Liver (tissue), 9 donors: ENCODE results near the gene CYP4F22. TPM values are rescaled to one million over a fixed set of nuclear protein-coding genes. Genes with fewer than 3 reads are reported as not detected.

Experiments
- DNase-seq: peaks from one replicate; pipeline ENCODE4 v3.0.0-alpha.2; 2017; ENCODE audit warnings: low spot score
- H3K27ac ChIP-seq, 2 donors: one replicate each; pipeline ENCODE4 v1.7.0; 2013; ENCODE audit warnings: inconsistent platforms in 2 of 2, low read length in 2 of 2, control low read depth in 1 of 2, low read depth in 1 of 2, mild to moderate bottlenecking in 1 of 2
- H3K27me3 ChIP-seq, 4 donors: one replicate each; pipeline versions ENCODE4 v1.6.1 to v1.7.0; 2013; ENCODE audit warnings: low read length in 3 of 4, inconsistent platforms in 1 of 4, mild to moderate bottlenecking in 1 of 4, moderate library complexity in 1 of 4; ENCODE audit not compliant: control insufficient read depth in 4 of 4, insufficient read depth in 4 of 4
- H3K36me3 ChIP-seq, 4 donors: one replicate each; pipeline versions ENCODE4 v1.6.1 to v1.7.0; 2013; ENCODE audit warnings: low read length in 3 of 4, mild to moderate bottlenecking in 3 of 4, low read depth in 1 of 4, moderate library complexity in 1 of 4; ENCODE audit not compliant: control insufficient read depth in 4 of 4, insufficient read depth in 3 of 4
- H3K4me1 ChIP-seq, 4 donors: one replicate each; pipeline versions ENCODE4 v1.6.1 to v1.7.0; 2013; ENCODE audit warnings: low read length in 3 of 4, mild to moderate bottlenecking in 3 of 4, moderate library complexity in 1 of 4; ENCODE audit not compliant: control insufficient read depth in 4 of 4, insufficient read depth in 4 of 4
- H3K4me3 ChIP-seq, 3 donors: one replicate each; pipeline versions ENCODE4 v1.6.1 to v1.7.0; 2013; ENCODE audit warnings: low read length in 3 of 3, control low read depth in 1 of 3, low read depth in 1 of 3, mild to moderate bottlenecking in 1 of 3
- H3K9ac ChIP-seq, 2 donors: one replicate each; pipeline ENCODE4 v1.7.0; 2013; ENCODE audit warnings: low read length in 2 of 2, mild to moderate bottlenecking in 2 of 2, moderate library complexity in 2 of 2, control low read depth in 1 of 2, low read depth in 1 of 2
- H3K9me3 ChIP-seq, 4 donors: one replicate each; pipeline versions ENCODE4 v1.6.1 to v1.7.0; 2013; ENCODE audit warnings: low read length in 3 of 4; ENCODE audit not compliant: control insufficient read depth in 4 of 4
- ATF3 ChIP-seq: IDR thresholded peaks from 2 replicates; pipeline ENCODE4 v1.6.1; 2016; ENCODE audit warnings: antibody characterized with exemption
- CTCF ChIP-seq: fragments of 150-350 bp; IDR thresholded peaks from 2 replicates; pipeline ENCODE4 v1.5.1; 2017; ENCODE audit warnings: improper control_type of control experiment, low read depth, low read length; ENCODE audit not compliant: missing input control
- EGR1 ChIP-seq, 2 donors: IDR thresholded peaks; 2 replicates each; pipeline ENCODE4 v1.6.1; 2016 to 2018; ENCODE audit warnings: antibody characterized with exemption in 2 of 2, low read depth in 2 of 2
- FOXA1 ChIP-seq: IDR thresholded peaks from 2 replicates; pipeline ENCODE4 v1.6.1; 2016; ENCODE audit warnings: antibody characterized with exemption
- FOXA2 ChIP-seq: IDR thresholded peaks from 2 replicates; pipeline ENCODE4 v1.6.1; 2016; ENCODE audit warnings: antibody characterized with exemption
- GABPA ChIP-seq, 2 donors: IDR thresholded peaks in 1 of 2; conservative IDR thresholded peaks in 1 of 2; 2 replicates each; pipeline ENCODE4 v1.6.1; 2016; ENCODE audit warnings: antibody characterized with exemption in 2 of 2, mild to moderate bottlenecking in 1 of 2, moderate library complexity in 1 of 2
- HNF4A ChIP-seq, 2 donors: conservative IDR thresholded peaks; 2 replicates each; pipeline ENCODE4 v1.6.1; 2016; ENCODE audit warnings: antibody characterized with exemption in 2 of 2, mild to moderate bottlenecking in 2 of 2
- HNF4G ChIP-seq: IDR thresholded peaks from 2 replicates; pipeline ENCODE4 v1.6.1; 2016; ENCODE audit warnings: antibody characterized with exemption
- JUND ChIP-seq, 2 donors: IDR thresholded peaks; 2 replicates each; pipeline ENCODE4 v1.6.1; 2016; ENCODE audit warnings: antibody characterized with exemption in 2 of 2
- MAX ChIP-seq: IDR thresholded peaks from 2 replicates; pipeline ENCODE4 v1.6.1; 2016; ENCODE audit warnings: antibody characterized with exemption
- NR2F2 ChIP-seq: IDR thresholded peaks from 2 replicates; pipeline ENCODE4 v1.6.1; 2016; ENCODE audit warnings: antibody characterized with exemption
- RAD21 ChIP-seq, 2 donors: IDR thresholded peaks; 2 replicates each; pipeline ENCODE4 v1.6.1; 2016; ENCODE audit warnings: antibody characterized with exemption in 2 of 2, mild to moderate bottlenecking in 2 of 2
- REST ChIP-seq: IDR thresholded peaks from 2 replicates; pipeline ENCODE4 v1.6.1; 2016; ENCODE audit warnings: antibody characterized with exemption, mild to moderate bottlenecking
- RXRA ChIP-seq, 2 donors: IDR thresholded peaks; 2 replicates each; pipeline ENCODE4 v1.6.1; 2017 to 2018; ENCODE audit warnings: antibody characterized with exemption in 2 of 2, mild to moderate bottlenecking in 1 of 2
- SP1 ChIP-seq: IDR thresholded peaks from 2 replicates; pipeline ENCODE4 v1.6.1; 2018; ENCODE audit warnings: antibody characterized with exemption, mild to moderate bottlenecking
- TAF1 ChIP-seq: conservative IDR thresholded peaks from 2 replicates; pipeline ENCODE4 v1.6.1; 2016; ENCODE audit warnings: antibody characterized with exemption, mild to moderate bottlenecking
- YY1 ChIP-seq: IDR thresholded peaks from 2 replicates; pipeline ENCODE4 v1.6.1; 2016; ENCODE audit warnings: antibody characterized with exemption, mild to moderate bottlenecking
- WGBS: extraction: QIAGEN DNeasy Blood & Tissue Kit; methylation state at CpG from one replicate; pipeline ENCODE4 v1.1.7; 2013; 5-methylcytosine and 5-hydroxymethylcytosine counted together
- polyA plus RNA-seq, 2 donors: library from polyadenylated mRNA; stranded (reverse) in 1 of 2; unstranded in 1 of 2; fragments of 200-250 nt in 1 of 2; fragments of >200 nt in 1 of 2; fragmentation: Nextera tagmentation in 1 of 2; extraction: Ambion mirVana in 1 of 2; gene quantifications; one replicate each; pipeline versions ENCODE4 v1.2.1 to v1.2.3, GENCODE V29; 2013 to 2015
- total RNA-seq, 2 donors: library from RNA; depleted of rRNA; stranded (reverse); fragments of >200 nt; gene quantifications; one replicate each; pipeline ENCODE4 v1.2.3, GENCODE V29; 2014
- TF ChIP-seq, protein P1 (sequence below): IDR thresholded peaks from 2 replicates; pipeline ENCODE4 v1.6.1; 2016; ENCODE audit warnings: antibody characterized with exemption
- donor health status: healthy.
- donor health status: healthy.
- donor health status: healthy.
- donor health status: healthy.
- donor health status: healthy.

The CYP4F22 gene
- total and polyA plus RNA-seq, 4 donors: 0.42 to 3.9 (median 1.9) TPM

GRCh38 chr19:15536350-15536749 is 28.0 kb downstream of the CYP4F22 start:
- no peaks in the 10 kb centered on the region for H3K36me3 ChIP-seq
- no peak overlapping the region for H3K9ac ChIP-seq
- peaks cover 0 to 17% (median 7%) of the 10 kb centered on the region in 4 donors for H3K4me1 ChIP-seq
- 78% methylated on average over 4 of the region's 4 CpGs for WGBS
- no peaks in the 10 kb centered on the region for H3K9me3 ChIP-seq
- TF ChIP-seq ATF3 (no peak), SP1 (no peak), JUND (IDR thresholded peaks at IDR 0.05) (no peak), CTCF (no peak), HNF4G (no peak), TAF1 (no peak), FOXA2 (no peak), EGR1 (IDR thresholded peaks at IDR 0.05; ENCODE audit: low read depth in 2 of 2) (no peak), MAX (no peak), RXRA (IDR thresholded peaks at IDR 0.05) (no peak), FOXA1 (no peak), HNF4A (conservative IDR thresholded peaks at IDR 0.05) (no peak), YY1 (no peak), GABPA (IDR thresholded peaks at IDR 0.05 in 1 of 2, conservative IDR thresholded peaks at IDR 0.05 in 1 of 2) (no peak), RAD21 (IDR thresholded peaks at IDR 0.05) (no peak), NR2F2 (no peak), REST (no peak)
- TF ChIP-seq, protein P1, sequence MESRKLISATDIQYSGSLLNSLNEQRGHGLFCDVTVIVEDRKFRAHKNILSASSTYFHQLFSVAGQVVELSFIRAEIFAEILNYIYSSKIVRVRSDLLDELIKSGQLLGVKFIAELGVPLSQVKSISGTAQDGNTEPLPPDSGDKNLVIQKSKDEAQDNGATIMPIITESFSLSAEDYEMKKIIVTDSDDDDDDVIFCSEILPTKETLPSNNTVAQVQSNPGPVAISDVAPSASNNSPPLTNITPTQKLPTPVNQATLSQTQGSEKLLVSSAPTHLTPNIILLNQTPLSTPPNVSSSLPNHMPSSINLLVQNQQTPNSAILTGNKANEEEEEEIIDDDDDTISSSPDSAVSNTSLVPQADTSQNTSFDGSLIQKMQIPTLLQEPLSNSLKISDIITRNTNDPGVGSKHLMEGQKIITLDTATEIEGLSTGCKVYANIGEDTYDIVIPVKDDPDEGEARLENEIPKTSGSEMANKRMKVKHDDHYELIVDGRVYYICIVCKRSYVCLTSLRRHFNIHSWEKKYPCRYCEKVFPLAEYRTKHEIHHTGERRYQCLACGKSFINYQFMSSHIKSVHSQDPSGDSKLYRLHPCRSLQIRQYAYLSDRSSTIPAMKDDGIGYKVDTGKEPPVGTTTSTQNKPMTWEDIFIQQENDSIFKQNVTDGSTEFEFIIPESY: no peak
- no peak overlapping the region for H3K4me3 ChIP-seq
- no peaks in the 10 kb centered on the region for H3K27me3 ChIP-seq
- no peak for DNase-seq
- no peak overlapping the region for H3K27ac ChIP-seq
